Activated CD4-positive, alpha-beta memory T cell treated with anti-CD3 and anti-CD28 coated beads for 36 hours (primary cell): ENCODE measurements around the gene C1orf50. TPM values are rescaled to one million over a fixed set of nuclear protein-coding genes. Genes with fewer than 3 reads are reported as not detected.

ENCODE experiments used
- CTCF ChIA-PET: fragments of 350-600 bp; sonication (Branson Sonifier 250); formaldehyde crosslinking; loops from one replicate; lab custom pipeline; 2021; ENCODE audit warnings: antibody characterized with exemption, inconsistent platforms; lab: Charles Lee
- POLR2A ChIA-PET: fragments of 350-600 bp; sonication (Branson Sonifier 250); formaldehyde crosslinking; loops from one replicate; lab custom pipeline; 2021; ENCODE audit warnings: antibody characterized with exemption; lab: Charles Lee
- DNase-seq: peaks from one replicate; pipeline ENCODE4 v3.0.0-alpha.2; 2020
- H3K27ac Mint-ChIP-seq: one replicate; pipeline ENCODE4 v1.8.0; 2021; ENCODE audit warnings: mixed read lengths
- H3K27me3 Mint-ChIP-seq: one replicate; pipeline ENCODE4 v1.8.0; 2021; ENCODE audit warnings: mixed read lengths
- H3K36me3 Mint-ChIP-seq: one replicate; pipeline ENCODE4 v1.8.0; 2021; ENCODE audit warnings: mixed read lengths
- H3K4me1 Mint-ChIP-seq: one replicate; pipeline ENCODE4 v1.8.0; 2021; ENCODE audit warnings: low read depth, mixed read lengths
- H3K4me3 Mint-ChIP-seq: one replicate; pipeline ENCODE4 v1.8.0; 2021; ENCODE audit warnings: mild to moderate bottlenecking, mixed read lengths
- H3K9me3 Mint-ChIP-seq: one replicate; pipeline ENCODE4 v1.8.0; 2021; ENCODE audit warnings: mixed read lengths
- intact Hi-C: fragments of 100-400 bp; cut with micrococcal nuclease; formaldehyde crosslinking; loops from one replicate; pipeline ENCODE4 v1.15.1; 2023
- total RNA-seq, 2 experiments: library from RNA; stranded (reverse); gene quantifications; one replicate each; pipeline ENCODE4 v1.2.3, GENCODE V29; 2021

The C1orf50 gene
- total RNA-seq, 2 experiments from 2014 or later, result 5.6 to 7.6 TPM

- Mint-ChIP-seq H3K4me1 (peaks cover 5% of the 10 kb centered on the region), H3K27me3 (no peaks in the 10 kb centered on the region), H3K9me3 (no peaks in the 10 kb centered on the region), H3K36me3 (no peaks in the 10 kb centered on the region), H3K4me3 (no peak overlapping the region), H3K27ac (no peak overlapping the region)
- ChIA-PET CTCF (interaction anchor here (0.6 kb wide), 1 partner anchor 8 kb away, joined by 3 read pairs; no protein-coding TSS in a partner anchor), POLR2A (no interaction called here)
- DNase-seq, result no peak
- intact Hi-C loops, result no loop called here
These were observed 26.0 kb upstream of the C1orf50 start for GRCh38 chr1:42740851-42741580.

GRCh38 chr1:42741706-42742105 is 25.3 kb upstream of the C1orf50 start:
- Mint-ChIP-seq H3K36me3 (peaks cover 2% of the 10 kb centered on the region), H3K4me3 (no peak overlapping the region), H3K4me1 (peaks cover 5% of the 10 kb centered on the region), H3K27ac (no peak overlapping the region), H3K9me3 (no peaks in the 10 kb centered on the region), H3K27me3 (no peaks in the 10 kb centered on the region)
- ChIA-PET CTCF (no interaction called here), POLR2A (no interaction called here)
- no peak for DNase-seq
- intact Hi-C loops, result no loop called here

- POLR2A ChIA-PET, result no interaction called here
- Mint-ChIP-seq H3K4me1 (peaks cover 2% of the 10 kb centered on the region), H3K4me3 (no peak overlapping the region), H3K27me3 (no peaks in the 10 kb centered on the region), H3K36me3 (peaks cover 5% of the 10 kb centered on the region), H3K9me3 (no peaks in the 10 kb centered on the region), H3K27ac (no peak overlapping the region)
- DNase-seq, result no peak
- intact Hi-C loops, result no loop called here
- CTCF ChIA-PET, result no interaction called here
These were observed 24.9 kb upstream of the C1orf50 start for GRCh38 chr1:42742141-42742540.

- Mint-ChIP-seq H3K36me3 (peaks cover 5% of the 10 kb centered on the region), H3K4me3 (no peak overlapping the region), H3K27me3 (no peaks in the 10 kb centered on the region), H3K27ac (no peak overlapping the region), H3K9me3 (no peaks in the 10 kb centered on the region), H3K4me1 (no peaks in the 10 kb centered on the region)
- CTCF ChIA-PET, result interaction anchor here (0.8 to 1.6 kb wide), 2 partner anchors 34 to 331 kb away, joined by 3 to 4 read pairs; no protein-coding TSS in a partner anchor
- intact Hi-C loops, result no loop called here
- POLR2A ChIA-PET, result no interaction called here
- no peak for DNase-seq
These were observed 24.3 kb upstream of the C1orf50 start for GRCh38 chr1:42742617-42743316.

GRCh38 chr1:42743317-42744147 is 23.5 kb upstream of the C1orf50 start:
- intact Hi-C loops, result no loop called here
- Mint-ChIP-seq H3K36me3 (peaks cover 9% of the 10 kb centered on the region), H3K27me3 (no peaks in the 10 kb centered on the region), H3K9me3 (no peaks in the 10 kb centered on the region), H3K27ac (no peak overlapping the region), H3K4me3 (no peak overlapping the region), H3K4me1 (no peaks in the 10 kb centered on the region)
- CTCF ChIA-PET, result interaction anchor here (0.8 to 1.6 kb wide), 2 partner anchors 33 to 330 kb away, joined by 3 to 4 read pairs; no protein-coding TSS in a partner anchor
- no peak for DNase-seq
- POLR2A ChIA-PET, result no interaction called here

GRCh38 chr1:42744148-42744413 is 23.0 kb upstream of the C1orf50 start:
- Mint-ChIP-seq H3K4me1 (no peaks in the 10 kb centered on the region), H3K27me3 (no peaks in the 10 kb centered on the region), H3K4me3 (no peak overlapping the region), H3K36me3 (peaks cover 11% of the 10 kb centered on the region), H3K27ac (no peak overlapping the region), H3K9me3 (no peaks in the 10 kb centered on the region)
- POLR2A ChIA-PET, result no interaction called here
- CTCF ChIA-PET, result interaction anchor here (1.6 kb wide), 1 partner anchor 329 kb away, joined by 3 read pairs; no protein-coding TSS in a partner anchor
- DNase-seq, result no peak
- intact Hi-C loops, result no loop called here

- no peak for DNase-seq
- Mint-ChIP-seq H3K9me3 (no peaks in the 10 kb centered on the region), H3K27ac (no peak overlapping the region), H3K27me3 (no peaks in the 10 kb centered on the region), H3K4me3 (no peak overlapping the region), H3K36me3 (peaks cover 24% of the 10 kb centered on the region), H3K4me1 (no peaks in the 10 kb centered on the region)
- intact Hi-C loops, result loop anchor here (5.0 kb wide), 1 partner anchor 169 kb away; no protein-coding TSS in a partner anchor
- ChIA-PET CTCF (interaction anchor here (0.7 to 4.9 kb wide), 6 partner anchors 9 to 328 kb away, joined by 3 to 30 read pairs (median 6); no protein-coding TSS in a partner anchor), POLR2A (no interaction called here)
These were observed 21.2 kb upstream of the C1orf50 start for GRCh38 chr1:42745851-42746250.

- POLR2A ChIA-PET, result no interaction called here
- no peak for DNase-seq
- no peaks in the 10 kb centered on the region for H3K27me3 Mint-ChIP-seq
- H3K4me1 Mint-ChIP-seq, result no peaks in the 10 kb centered on the region
- no peak overlapping the region for H3K4me3 Mint-ChIP-seq
- H3K9me3 Mint-ChIP-seq, result no peaks in the 10 kb centered on the region
- CTCF ChIA-PET, result interaction anchor here (0.9 to 4.9 kb wide), 7 partner anchors 9 to 172 kb away, joined by 3 to 30 read pairs (median 6); no protein-coding TSS in a partner anchor
- no peak overlapping the region for H3K27ac Mint-ChIP-seq
- intact Hi-C loops, result loop anchor here (5.0 kb wide), 1 partner anchor 169 kb away; no protein-coding TSS in a partner anchor
- peaks cover 25% of the 10 kb centered on the region for H3K36me3 Mint-ChIP-seq
These were observed 20.5 kb upstream of the C1orf50 start for GRCh38 chr1:42746436-42747105.

GRCh38 chr1:42747125-42747524 is 19.9 kb upstream of the C1orf50 start:
- DNase-seq, result peak; percentile 47
- no peak overlapping the region for H3K4me3 Mint-ChIP-seq
- H3K27me3 Mint-ChIP-seq, result no peaks in the 10 kb centered on the region
- no peaks in the 10 kb centered on the region for H3K9me3 Mint-ChIP-seq
- peaks cover 30% of the 10 kb centered on the region for H3K36me3 Mint-ChIP-seq
- H3K4me1 Mint-ChIP-seq, result no peaks in the 10 kb centered on the region
- no peak overlapping the region for H3K27ac Mint-ChIP-seq
- ChIA-PET CTCF (interaction anchor here (0.9 to 4.9 kb wide), 6 partner anchors 8 to 170 kb away, joined by 3 to 30 read pairs (median 6); no protein-coding TSS in a partner anchor), POLR2A (no interaction called here)
- intact Hi-C loops, result loop anchor here (5.0 kb wide), 1 partner anchor 170 kb away; no protein-coding TSS in a partner anchor

GRCh38 chr1:42748021-42748420 is 19.0 kb upstream of the C1orf50 start:
- CTCF ChIA-PET, result interaction anchor here (0.6 to 4.9 kb wide), 3 partner anchors 10 to 171 kb away, joined by 3 to 30 read pairs (median 12); no protein-coding TSS in a partner anchor
- no peaks in the 10 kb centered on the region for H3K4me1 Mint-ChIP-seq
- no peak for DNase-seq
- intact Hi-C loops, result loop anchor here (5.0 kb wide), 1 partner anchor 171 kb away; no protein-coding TSS in a partner anchor
- H3K9me3 Mint-ChIP-seq, result no peaks in the 10 kb centered on the region
- H3K27ac Mint-ChIP-seq, result no peak overlapping the region
- H3K4me3 Mint-ChIP-seq, result no peak overlapping the region
- POLR2A ChIA-PET, result interaction anchor here (1.0 kb wide), 1 partner anchor 19 kb away, joined by 3 read pairs; the partner anchor contains the start of genes C1orf50 and P3H1
- H3K36me3 Mint-ChIP-seq, result peaks cover 38% of the 10 kb centered on the region
- no peaks in the 10 kb centered on the region for H3K27me3 Mint-ChIP-seq
